HG03460 (cell line): ENCODE data around the gene NLRP1.

Experiments
- ATAC-seq: cut with Tn5 transposase; IDR thresholded peaks from one replicate; pipeline ENCODE4 v1.9.1; 2021; ENCODE audit not compliant: unreplicated experiment

NLRP1 gene

GRCh38 chr17:5485270-5486205 lies 98.8 kb downstream of the NLRP1 start, which contains the start of gene DERL2:
Gene DERL2, minus strand, starts transcription at chr17:5486178. Its CDS starts 17 bp downstream, at chr17:5486161.
- ATAC-seq: peak; percentile 25

DNA sequence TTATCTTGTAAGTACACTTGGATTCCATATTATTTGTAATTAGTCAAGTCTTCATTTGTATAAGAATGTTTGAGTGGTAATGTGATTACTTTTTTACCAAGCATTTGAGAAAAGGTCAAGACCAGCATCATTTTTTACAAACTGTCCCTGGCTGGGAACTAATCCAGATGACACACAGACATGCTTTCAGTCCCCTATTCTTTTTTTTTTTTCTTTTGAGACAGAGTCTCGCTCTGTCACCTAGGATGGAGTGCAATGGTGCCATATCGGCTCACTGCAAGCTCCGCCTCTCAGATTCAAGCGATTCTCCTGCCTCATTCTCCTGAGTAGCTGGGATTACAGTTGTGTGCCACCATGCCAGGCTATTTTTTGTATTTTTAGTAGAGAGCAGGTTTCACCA lies 102.9 kb downstream of the NLRP1 start:
- ATAC-seq: no peak

DNA sequence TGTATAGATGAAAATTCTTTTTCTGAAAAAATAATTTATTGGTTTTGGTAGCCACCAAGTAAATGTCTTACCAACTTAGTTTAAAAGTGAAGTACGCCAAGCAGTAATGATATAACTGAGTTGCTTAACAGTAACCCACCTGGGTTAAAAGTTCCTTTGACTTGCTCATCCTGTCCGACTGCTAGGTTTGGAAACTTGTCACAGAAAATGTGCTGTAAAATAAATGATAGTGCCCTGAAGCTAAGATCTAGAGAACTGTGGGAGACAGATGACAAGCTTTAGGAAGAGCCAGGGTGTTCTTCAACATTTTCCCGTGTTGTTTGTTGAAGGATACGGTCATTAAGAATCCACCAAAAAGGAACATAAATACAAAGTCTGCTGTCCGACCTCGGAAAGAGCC lies 103.3 kb downstream of the NLRP1 start:
- no peak for ATAC-seq

GRCh38 chr17:5478992-5479391 lies 105.3 kb downstream of the NLRP1 start:
- ATAC-seq: no peak

DNA sequence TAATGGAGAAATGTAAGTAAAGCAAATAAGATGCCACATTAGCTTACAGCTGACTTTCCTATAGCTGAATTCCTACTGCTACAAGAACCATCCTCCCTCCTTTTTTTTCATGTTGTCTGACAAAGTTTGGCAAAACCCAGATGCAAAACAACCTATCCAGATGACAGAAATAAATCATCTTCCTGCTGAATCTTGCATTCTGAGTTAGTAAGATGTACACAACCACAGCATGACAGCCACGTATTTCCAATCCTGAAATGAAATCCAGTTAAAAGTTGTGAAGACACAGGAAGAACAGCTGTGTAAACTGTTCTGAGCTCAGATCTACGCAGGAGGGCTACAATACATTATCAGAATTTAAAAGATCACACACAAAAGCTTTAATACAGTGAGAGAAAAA lies 110.4 kb downstream of the NLRP1 start:
- no peak for ATAC-seq

DNA sequence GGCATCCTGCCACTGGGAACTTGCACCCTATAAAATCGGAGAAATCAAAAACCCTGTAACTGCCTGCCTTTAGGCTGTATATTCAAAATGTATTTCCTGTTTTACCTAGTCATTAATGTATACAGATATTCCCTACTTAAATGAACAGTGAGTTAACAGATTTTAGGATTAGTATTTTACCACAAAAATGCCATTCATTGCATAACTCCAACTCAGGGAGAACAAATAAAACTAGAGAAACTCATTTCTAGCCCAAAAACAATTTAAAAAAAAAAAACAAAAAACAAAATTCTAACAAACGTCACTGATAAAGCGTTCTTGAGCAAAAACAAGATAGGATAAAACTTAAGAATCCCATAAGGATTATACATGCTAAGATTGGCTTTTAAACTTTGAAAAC lies 111.8 kb downstream of the NLRP1 start:
- no peak for ATAC-seq

- ATAC-seq: no peak
Measured at GRCh38 chr17:5468075-5468473, 116.2 kb downstream of the NLRP1 start.

DNA sequence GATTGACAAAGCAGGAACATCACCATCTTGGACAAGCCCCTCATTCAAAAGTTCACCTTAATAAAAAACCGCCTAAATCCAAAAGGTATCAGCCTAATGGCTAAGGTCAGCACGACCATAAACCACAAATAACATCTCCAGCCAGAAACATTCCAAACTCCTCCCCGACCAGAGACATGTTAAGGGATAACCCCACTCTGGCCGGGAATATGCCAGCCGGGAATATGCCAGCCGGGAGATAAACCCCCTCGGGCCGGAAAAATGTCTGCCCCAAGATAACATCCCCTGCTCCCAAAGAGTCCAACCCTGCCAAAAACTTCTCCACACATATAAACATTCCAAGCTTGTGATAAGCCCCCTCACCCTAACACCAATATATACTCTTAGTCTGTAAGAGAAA lies 116.9 kb downstream of the NLRP1 start:
- no peak for ATAC-seq

- ATAC-seq: no peak
Measured at GRCh38 chr17:5466295-5466694, 118.0 kb downstream of the NLRP1 start.

DNA sequence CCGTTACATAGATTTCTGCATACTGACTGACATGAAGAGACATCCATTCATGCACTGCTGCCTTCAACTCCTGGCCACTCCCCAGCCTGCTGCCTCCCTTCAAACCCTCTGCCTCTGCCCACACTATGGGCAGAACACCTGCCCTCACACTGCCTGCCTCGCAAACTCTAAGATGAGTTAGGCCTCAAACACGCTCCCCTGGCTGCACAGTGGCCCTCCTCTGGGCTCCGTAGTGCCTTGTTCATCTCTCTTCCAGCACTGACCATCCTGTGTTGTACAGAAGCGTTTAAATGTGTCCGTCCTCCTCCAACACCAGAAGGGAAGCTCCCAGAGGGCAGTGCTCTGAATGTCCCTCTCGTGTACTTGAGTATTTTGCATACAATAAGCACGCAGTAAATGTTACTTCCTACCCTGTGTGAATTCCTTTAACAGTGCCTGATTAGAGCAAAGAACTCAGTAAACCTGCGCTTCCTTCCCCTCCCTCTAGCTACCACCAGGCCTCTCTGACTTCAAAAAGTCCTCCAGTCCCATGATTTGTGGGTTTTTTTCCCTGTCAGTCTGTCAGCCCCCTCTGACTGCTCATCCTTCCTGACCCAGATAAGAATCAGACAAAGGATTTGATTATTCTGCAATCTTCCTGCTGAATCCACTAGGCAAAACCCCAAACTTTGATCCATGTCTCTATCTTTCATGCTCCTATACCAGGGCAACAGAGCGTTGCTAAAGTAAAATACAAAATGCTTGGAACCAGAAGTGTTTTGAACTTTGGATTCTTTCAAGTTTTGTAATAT lies 119.4 kb downstream of the NLRP1 start:
- no peak for ATAC-seq
